Left ventricle myocardium inferior (tissue), 1 donor: Measurements from ENCODE around the gene TMUB2. TPM values are rescaled to one million over a fixed set of nuclear protein-coding genes. Genes with fewer than 3 reads are reported as not detected.
A peak's percentile ranks its signal among the peaks of the same experiment; 100 is the strongest.
"Not testable (repeated sequence)": the region's sequence is repeated elsewhere in the genome, so short reads cannot be mapped to it uniquely, and the experiment has no call there.

Experiments used
- DNase-seq: peaks from one replicate; pipeline ENCODE4 v3.0.0-alpha.2; 2020
- H3K27ac ChIP-seq: fragments of 200-600 bp; replicated peaks from 2 replicates; pipeline ENCODE4 v1.8.0; 2021
- H3K27me3 ChIP-seq: fragments of 200-600 bp; 2 replicates; pipeline ENCODE4 v1.8.0; 2021; ENCODE audit warnings: low read depth
- H3K36me3 ChIP-seq: fragments of 200-600 bp; 2 replicates; pipeline ENCODE4 v1.8.0; 2021
- H3K4me1 ChIP-seq: fragments of 200-600 bp; 2 replicates; pipeline ENCODE4 v1.8.0; 2021
- H3K4me3 ChIP-seq: fragments of 200-600 bp; 2 replicates; pipeline ENCODE4 v1.8.0; 2021; ENCODE audit warnings: mild to moderate bottlenecking, moderate library complexity
- H3K9me3 ChIP-seq: fragments of 200-600 bp; replicated peaks from 2 replicates; pipeline ENCODE4 v1.8.0; 2021
- CTCF ChIP-seq: fragments of 200-600 bp; IDR thresholded peaks from 2 replicates; pipeline ENCODE4 v1.8.0; 2021; ENCODE audit warnings: antibody characterized with exemption, mild to moderate bottlenecking, borderline replicate concordance
- intact Hi-C: fragments of 100-400 bp; cut with micrococcal nuclease; formaldehyde crosslinking; loops from one replicate; pipeline ENCODE4 v1.11.0; 2022
- microRNA-seq: library from miRNA; unstranded; fragments of <30 nt; microRNA quantifications from one replicate; pipeline ENCODE4 v1.2.0, GENCODE V29; 2020
- total RNA-seq: library from RNA; stranded (reverse); fragmentation: NEBNext Ultra II Directional; extraction: Animal tissue kit (Norgen Biotek cat#: 25700); gene quantifications from one replicate; pipeline ENCODE4 v1.2.1, GENCODE V29; 2021
- donor health status: DM: no; HTN: yes; CAD: no; lungs with severe emphysema.

Gene TMUB2
- total RNA-seq, 1 donor from 2014 or later: 20.9 TPM

DNA sequence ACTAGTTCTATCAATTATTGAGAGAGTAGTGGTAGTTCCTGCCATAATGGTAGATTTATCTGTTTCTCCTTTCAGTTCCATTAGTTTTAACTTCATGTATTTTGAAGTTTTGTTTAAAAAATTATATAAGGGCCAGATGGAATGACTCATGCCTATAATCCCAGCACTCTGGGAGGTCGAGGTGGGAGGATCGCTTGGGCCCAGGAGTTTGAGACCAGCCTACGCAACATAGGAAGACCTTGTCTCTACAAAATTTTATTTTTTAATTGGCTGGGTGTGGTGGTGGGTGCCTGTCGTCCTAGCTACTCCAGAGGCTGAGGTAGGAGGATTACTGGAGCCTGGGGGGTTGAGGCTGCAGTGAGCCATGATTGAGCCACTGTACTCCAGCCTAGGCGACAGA lies 46.8 kb downstream of the TMUB2 start:
- Histone ChIP-seq H3K9me3 (no peaks in the 10 kb centered on the region), H3K27me3 (no peaks in the 10 kb centered on the region), H3K4me1 (peaks cover 22% of the 10 kb centered on the region), H3K27ac (no peak overlapping the region), H3K36me3 (no peaks in the 10 kb centered on the region), H3K4me3 (no peak overlapping the region)
- no peak for DNase-seq
- intact Hi-C loops: no loop called here
- TF ChIP-seq CTCF: no peak

- H3K9me3 ChIP-seq: no peaks in the 10 kb centered on the region
- intact Hi-C loops: no loop called here
- peaks cover 14% of the 10 kb centered on the region for H3K4me1 ChIP-seq
- no peak overlapping the region for H3K4me3 ChIP-seq
- H3K27ac ChIP-seq: peak overlapping the region; percentile 34
- no peak for DNase-seq
- no peaks in the 10 kb centered on the region for H3K36me3 ChIP-seq
- no peaks in the 10 kb centered on the region for H3K27me3 ChIP-seq
- no peak for TF ChIP-seq CTCF
Observed at GRCh38 chr17:44235583-44235936, 48.8 kb downstream of the TMUB2 start.

GRCh38 chr17:44236444-44236991 lies 49.7 kb downstream of the TMUB2 start:
- DNase-seq: no peak
- intact Hi-C loops: no loop called here
- Histone ChIP-seq H3K27ac (no peak overlapping the region), H3K27me3 (no peaks in the 10 kb centered on the region), H3K4me1 (peaks cover 14% of the 10 kb centered on the region), H3K36me3 (no peaks in the 10 kb centered on the region), H3K9me3 (no peaks in the 10 kb centered on the region), H3K4me3 (no peak overlapping the region)
- no peak for TF ChIP-seq CTCF

DNA sequence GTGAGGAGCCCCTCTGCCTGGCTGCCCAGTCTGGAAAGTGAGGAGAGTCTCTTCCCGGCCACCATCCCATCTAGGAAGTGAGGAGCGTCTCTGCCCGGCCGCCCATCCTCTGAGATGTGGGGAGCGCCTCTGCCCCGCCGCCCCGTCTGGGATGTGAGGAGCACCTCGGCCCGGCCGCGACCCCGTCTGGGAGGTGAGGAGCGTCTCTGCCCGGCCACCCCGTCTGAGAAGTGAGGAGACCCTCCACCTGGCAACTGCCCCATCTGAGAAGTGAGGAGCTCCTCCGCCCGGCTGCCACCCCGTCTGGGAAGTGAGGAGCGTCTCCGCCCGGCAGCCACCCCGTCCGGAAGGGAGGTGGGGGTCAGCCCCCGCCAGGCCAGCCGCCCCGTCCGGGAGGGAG lies 51.1 kb downstream of the TMUB2 start:
- H3K4me1 ChIP-seq: peaks cover 14% of the 10 kb centered on the region
- H3K4me3 ChIP-seq, intact Hi-C loops, H3K36me3 ChIP-seq, H3K9me3 ChIP-seq, DNase-seq, H3K27me3 ChIP-seq, H3K27ac ChIP-seq: not testable (repeated sequence)

DNA sequence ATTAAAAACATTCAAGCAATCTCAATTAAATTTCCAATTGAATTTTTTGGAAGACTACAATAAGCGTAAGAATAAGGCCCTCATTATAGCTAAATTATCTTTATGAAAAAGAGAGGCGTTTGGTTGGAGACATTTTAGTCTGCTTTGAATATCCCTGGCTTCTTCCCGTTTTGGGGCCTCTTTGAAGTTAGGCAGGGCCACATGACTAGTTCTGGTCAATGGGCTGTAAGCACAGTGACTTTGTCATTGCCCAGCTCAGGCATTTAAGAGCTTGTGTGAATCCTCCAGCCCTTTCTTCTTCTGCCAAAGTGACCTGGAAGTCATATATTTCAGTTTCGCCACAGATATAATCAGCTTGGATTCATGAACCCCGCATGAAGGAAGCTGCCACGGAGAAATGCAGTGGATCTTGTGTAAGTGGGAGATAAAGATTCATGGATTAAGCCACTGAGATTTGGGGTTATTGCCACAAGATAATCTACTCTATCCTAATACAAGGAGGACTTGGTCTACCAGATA lies 54.4 kb downstream of the TMUB2 start:
- no peaks in the 10 kb centered on the region for H3K9me3 ChIP-seq
- no peak overlapping the region for H3K27ac ChIP-seq
- no peak for DNase-seq
- TF ChIP-seq CTCF: no peak
- no peak overlapping the region for H3K4me3 ChIP-seq
- intact Hi-C loops: no loop called here
- H3K36me3 ChIP-seq: no peaks in the 10 kb centered on the region
- no peaks in the 10 kb centered on the region for H3K27me3 ChIP-seq
- H3K4me1 ChIP-seq: peaks cover 9% of the 10 kb centered on the region

Small RNAs within 50 kb of the gene (microRNA-seq; reads per million reads assigned to microRNA genes)
- gene MIR6782: not detected

Other genes with a start within 250 kb of the TMUB2 start
- gene PPY, start 244.5 kb upstream of the TMUB2 start, total RNA-seq: not detected
- gene PYY, start 233.0 kb upstream of the TMUB2 start, total RNA-seq: not detected
- gene NAGS, start 182.3 kb upstream of the TMUB2 start, total RNA-seq: 0.11 TPM
- gene TMEM101, start 172.0 kb upstream of the TMUB2 start, total RNA-seq: 18.3 TPM
- gene LSM12, start 120.3 kb upstream of the TMUB2 start, total RNA-seq: 41.2 TPM
- gene G6PC3, start 116.2 kb upstream of the TMUB2 start, total RNA-seq: 29.3 TPM
- gene HDAC5, start 63.3 kb upstream of the TMUB2 start, total RNA-seq: 62.6 TPM
- 0.27 TPM for gene HROB, start 45.0 kb upstream of the TMUB2 start, total RNA-seq
- 12.9 TPM for gene ASB16, start 16.3 kb upstream of the TMUB2 start, total RNA-seq
- gene ATXN7L3, start 12.9 kb downstream of the TMUB2 start, total RNA-seq: 28.7 TPM
- gene UBTF, start 32.7 kb downstream of the TMUB2 start, total RNA-seq: 53.9 TPM
- not detected for gene SLC4A1, start 81.2 kb downstream of the TMUB2 start, total RNA-seq
- gene RUNDC3A, start 121.6 kb downstream of the TMUB2 start, total RNA-seq: 0.41 TPM
- gene SLC25A39, start 137.9 kb downstream of the TMUB2 start, total RNA-seq: 46.7 TPM
- 160 TPM for gene GRN, start 158.3 kb downstream of the TMUB2 start, total RNA-seq
- gene FAM171A2, start 176.9 kb downstream of the TMUB2 start, total RNA-seq: 0.55 TPM
- gene ITGA2B, start 202.7 kb downstream of the TMUB2 start, total RNA-seq: 0.91 TPM